Tibial nerve (tissue), 3 donors: ENCODE results near the gene SDCCAG8.

ENCODE experiments used
- CTCF ChIP-seq, 5 experiments: fragments of 200-600 bp in 3 of 5; fragments of 450-650 bp in 2 of 5; sonication (generic) in 3 of 5; IDR thresholded peaks; one replicate each; pipeline ENCODE4 v1.5.1; 2016 to 2019; ENCODE audit warnings: antibody characterized with exemption in 5 of 5, mild to moderate bottlenecking in 3 of 5, moderate library complexity in 2 of 5
- POLR2A ChIP-seq, 2 donors: fragments of 450-650 bp; IDR thresholded peaks; one replicate each; pipeline ENCODE4 v1.6.1; 2017; ENCODE audit warnings: antibody characterized with exemption in 2 of 2, mild to moderate bottlenecking in 2 of 2, moderate library complexity in 2 of 2

DNA sequence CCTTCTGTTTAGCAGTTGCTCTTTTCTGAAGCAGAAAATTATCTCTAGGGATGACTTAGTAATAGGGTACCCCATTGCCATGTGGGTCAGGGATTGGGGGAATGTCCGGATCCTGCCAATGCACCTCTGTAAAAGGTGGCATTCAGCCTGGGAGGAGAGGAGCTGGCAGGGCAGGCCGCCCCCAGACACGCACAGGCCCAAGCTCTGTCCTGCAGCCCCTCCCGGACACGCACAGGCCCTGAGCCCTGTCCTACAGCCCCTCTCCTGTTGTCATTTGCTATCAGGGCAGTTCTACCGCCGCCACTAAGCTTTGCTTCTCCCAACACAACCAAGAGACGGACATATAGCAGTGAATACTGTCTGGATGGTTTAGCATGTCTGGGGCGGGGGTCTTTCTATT lies 219.1 kb downstream of the SDCCAG8 start:
- TF ChIP-seq CTCF (IDR thresholded peaks at IDR 0.05) (no peak), POLR2A (IDR thresholded peaks at IDR 0.05) (no peak)
